OCI-LY1 (cell line): Measurements from ENCODE around the gene FAM107B.

Experiments used
- CTCF ChIP-seq: fragments of 200-600 bp; sonication (generic), shearing (Covaris generic); IDR thresholded peaks from 2 replicates; pipeline ENCODE4 v1.5.1; 2017; ENCODE audit warnings: mild to moderate bottlenecking, antibody characterized with exemption, low read length, moderate library complexity, mixed read lengths
- EZH2 ChIP-seq: fragments of 200-600 bp; sonication (generic), shearing (Covaris generic); IDR thresholded peaks from 2 replicates; pipeline ENCODE4 v1.8.0; 2017; ENCODE audit warnings: borderline replicate concordance, mixed run types, mild to moderate bottlenecking, antibody characterized with exemption, low read length, moderate library complexity, mixed read lengths

- TF ChIP-seq CTCF (no peak), EZH2 (no peak)
These were observed 191.4 kb downstream of the FAM107B start for GRCh38 chr10:14583252-14583651.
